ENCODE results near the gene CNPPD1. TPM values are rescaled to one million over a fixed set of nuclear protein-coding genes. Genes with fewer than 3 reads are reported as not detected.

CNPPD1 gene
- total RNA-seq, 1 donor from 2014 or later: 61.5 TPM

- peaks cover 2% of the 10 kb centered on the region for H3K9me3 Mint-ChIP-seq (ENCODE audit: unreplicated experiment)
- no peak overlapping the region for H3K27ac Mint-ChIP-seq (ENCODE audit: unreplicated experiment)
- TF ChIP-seq, protein P1, sequence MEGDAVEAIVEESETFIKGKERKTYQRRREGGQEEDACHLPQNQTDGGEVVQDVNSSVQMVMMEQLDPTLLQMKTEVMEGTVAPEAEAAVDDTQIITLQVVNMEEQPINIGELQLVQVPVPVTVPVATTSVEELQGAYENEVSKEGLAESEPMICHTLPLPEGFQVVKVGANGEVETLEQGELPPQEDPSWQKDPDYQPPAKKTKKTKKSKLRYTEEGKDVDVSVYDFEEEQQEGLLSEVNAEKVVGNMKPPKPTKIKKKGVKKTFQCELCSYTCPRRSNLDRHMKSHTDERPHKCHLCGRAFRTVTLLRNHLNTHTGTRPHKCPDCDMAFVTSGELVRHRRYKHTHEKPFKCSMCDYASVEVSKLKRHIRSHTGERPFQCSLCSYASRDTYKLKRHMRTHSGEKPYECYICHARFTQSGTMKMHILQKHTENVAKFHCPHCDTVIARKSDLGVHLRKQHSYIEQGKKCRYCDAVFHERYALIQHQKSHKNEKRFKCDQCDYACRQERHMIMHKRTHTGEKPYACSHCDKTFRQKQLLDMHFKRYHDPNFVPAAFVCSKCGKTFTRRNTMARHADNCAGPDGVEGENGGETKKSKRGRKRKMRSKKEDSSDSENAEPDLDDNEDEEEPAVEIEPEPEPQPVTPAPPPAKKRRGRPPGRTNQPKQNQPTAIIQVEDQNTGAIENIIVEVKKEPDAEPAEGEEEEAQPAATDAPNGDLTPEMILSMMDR (IDR thresholded peaks at IDR 0.05; ENCODE audit: partially characterized antibody, unreplicated experiment): no peak
- peaks cover 15% of the 10 kb centered on the region for H3K4me1 Mint-ChIP-seq (ENCODE audit: low read depth, unreplicated experiment)
- H3K27me3 Mint-ChIP-seq (ENCODE audit: unreplicated experiment): no peaks in the 10 kb centered on the region
- H3K36me3 Mint-ChIP-seq (ENCODE audit: unreplicated experiment): no peaks in the 10 kb centered on the region
- no peak for DNase-seq
- H3K4me3 Mint-ChIP-seq (ENCODE audit: unreplicated experiment): no peak overlapping the region
Measured at GRCh38 chr2:219125886-219126270, 50.8 kb downstream of the CNPPD1 start.

GRCh38 chr2:219125225-219125885 is 51.4 kb downstream of the CNPPD1 start:
- peaks cover 15% of the 10 kb centered on the region for H3K4me1 Mint-ChIP-seq (ENCODE audit: low read depth, unreplicated experiment)
- no peak overlapping the region for H3K27ac Mint-ChIP-seq (ENCODE audit: unreplicated experiment)

DNA sequence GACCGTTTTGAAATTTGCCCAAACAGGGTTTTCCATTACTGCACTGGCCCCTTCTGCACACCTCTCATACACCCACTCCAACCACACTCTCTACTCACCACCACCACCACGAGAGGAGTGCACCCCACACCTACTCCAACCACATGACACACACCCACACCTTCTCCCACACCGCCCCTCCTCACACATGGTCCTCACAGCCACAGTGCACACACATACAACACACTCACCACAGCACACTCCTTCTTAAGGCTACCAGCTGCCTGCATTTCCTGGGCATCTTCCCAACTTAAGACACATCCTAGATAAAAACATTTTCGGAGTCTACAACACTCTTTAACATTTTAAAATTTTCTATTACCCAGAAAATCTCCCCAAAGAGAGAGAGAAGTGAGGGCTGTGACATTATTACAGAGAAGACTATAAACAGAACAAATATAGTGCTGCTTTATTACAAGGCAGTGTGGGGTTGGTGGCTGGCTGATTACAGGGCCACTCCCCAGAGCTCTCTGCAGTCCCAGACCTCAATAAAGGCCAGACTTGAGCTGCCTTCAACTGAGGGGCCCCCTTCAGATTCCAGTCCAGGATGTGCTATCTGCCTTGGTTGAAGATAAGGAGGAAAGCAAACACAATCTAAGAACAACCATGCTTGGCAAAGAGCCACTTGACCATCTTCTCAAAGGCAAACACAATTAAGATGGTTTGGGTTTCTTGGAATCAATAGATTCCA is 52.2 kb downstream of the CNPPD1 start:
- Mint-ChIP-seq H3K36me3 (ENCODE audit: unreplicated experiment) (no peaks in the 10 kb centered on the region), H3K27ac (ENCODE audit: unreplicated experiment) (no peak overlapping the region), H3K27me3 (ENCODE audit: unreplicated experiment) (no peaks in the 10 kb centered on the region), H3K4me3 (ENCODE audit: unreplicated experiment) (no peak overlapping the region), H3K4me1 (ENCODE audit: low read depth, unreplicated experiment) (peaks cover 15% of the 10 kb centered on the region), H3K9me3 (ENCODE audit: unreplicated experiment) (peaks cover 2% of the 10 kb centered on the region)
- no peak for DNase-seq
- TF ChIP-seq, protein P1 (IDR thresholded peaks at IDR 0.05; ENCODE audit: partially characterized antibody, unreplicated experiment): no peak

More at GRCh38 chr2:219125225-219125885, 51.4 kb downstream of the CNPPD1 start:
- no peak overlapping the region for H3K4me3 Mint-ChIP-seq (ENCODE audit: unreplicated experiment)
- TF ChIP-seq, protein P1 (IDR thresholded peaks at IDR 0.05; ENCODE audit: partially characterized antibody, unreplicated experiment): no peak
- peaks cover 2% of the 10 kb centered on the region for H3K9me3 Mint-ChIP-seq (ENCODE audit: unreplicated experiment)
- H3K36me3 Mint-ChIP-seq (ENCODE audit: unreplicated experiment): no peaks in the 10 kb centered on the region
- H3K27me3 Mint-ChIP-seq (ENCODE audit: unreplicated experiment): no peaks in the 10 kb centered on the region
- DNase-seq: no peak

DNA sequence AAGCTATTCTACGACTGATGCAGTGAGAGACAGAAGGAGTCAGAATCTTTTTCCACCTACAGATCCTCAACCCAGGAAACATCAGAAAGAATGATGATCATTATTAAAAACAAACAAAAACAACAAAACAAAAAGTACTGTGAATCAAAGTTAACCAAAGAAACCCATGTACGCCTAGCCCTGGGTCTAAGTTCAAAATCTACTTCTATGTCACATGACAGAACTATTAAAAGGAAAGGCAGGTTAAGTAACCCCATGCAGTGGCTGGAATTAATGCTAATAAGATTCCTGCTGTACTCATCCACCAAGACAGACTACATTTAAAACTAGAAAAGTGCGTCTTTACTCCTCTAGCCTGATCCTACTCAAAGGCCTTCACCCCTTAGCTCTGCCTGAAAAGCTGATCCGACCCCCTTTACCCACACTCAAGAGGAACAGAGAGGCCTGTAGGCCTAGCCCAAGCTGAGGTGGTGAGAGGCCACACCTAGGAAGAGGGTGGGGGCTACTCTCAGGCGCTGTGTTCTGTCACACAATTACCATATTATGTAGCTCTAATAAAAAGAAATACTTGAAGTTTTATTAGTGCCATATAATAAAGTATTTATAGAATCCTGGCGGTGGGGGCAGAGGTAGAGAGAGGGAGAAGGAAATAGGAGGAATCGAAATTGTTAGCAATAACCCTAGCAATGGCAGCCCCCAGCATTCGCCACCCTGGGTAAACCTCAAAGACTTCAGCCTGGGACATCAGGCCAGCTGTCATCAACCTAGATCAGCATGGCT is 53.2 kb downstream of the CNPPD1 start:
- DNase-seq: no peak
- Mint-ChIP-seq H3K27me3 (ENCODE audit: unreplicated experiment) (no peaks in the 10 kb centered on the region), H3K36me3 (ENCODE audit: unreplicated experiment) (no peaks in the 10 kb centered on the region), H3K27ac (ENCODE audit: unreplicated experiment) (no peak overlapping the region), H3K9me3 (ENCODE audit: unreplicated experiment) (peaks cover 2% of the 10 kb centered on the region), H3K4me3 (ENCODE audit: unreplicated experiment) (no peak overlapping the region), H3K4me1 (ENCODE audit: low read depth, unreplicated experiment) (peaks cover 25% of the 10 kb centered on the region)
- TF ChIP-seq, protein P1 (IDR thresholded peaks at IDR 0.05; ENCODE audit: partially characterized antibody, unreplicated experiment): no peak
